Endodermal cell (in vitro differentiated cells): ENCODE data around the gene RETN. TPM values are rescaled to one million over a fixed set of nuclear protein-coding genes. Genes with fewer than 3 reads are reported as not detected.

ENCODE experiments used
- DNase-seq: peaks from one replicate; pipeline ENCODE4 v3.0.0-alpha.2; 2017
- H3K27ac ChIP-seq: 2 replicates; pipeline ENCODE4 v1.5.1; 2013; ENCODE audit warnings: mild to moderate bottlenecking, low read depth, low read length, moderate library complexity
- H3K27me3 ChIP-seq: 2 replicates; pipeline ENCODE4 v1.6.1; 2013; ENCODE audit warnings: mild to moderate bottlenecking, low read length, moderate library complexity; ENCODE audit not compliant: insufficient read depth, control insufficient read depth, poor library complexity, severe bottlenecking
- H3K36me3 ChIP-seq: 2 replicates; pipeline ENCODE4 v1.7.0; 2013; ENCODE audit warnings: mild to moderate bottlenecking, low read length, moderate library complexity; ENCODE audit not compliant: control insufficient read depth, insufficient read depth
- H3K4me1 ChIP-seq: one replicate; pipeline ENCODE4 v1.7.0; 2013; ENCODE audit warnings: low read length; ENCODE audit not compliant: control insufficient read depth, insufficient read depth
- H3K4me3 ChIP-seq: 2 replicates; pipeline ENCODE4 v1.5.1; 2013; ENCODE audit warnings: mild to moderate bottlenecking, low read length, moderate library complexity
- H3K9ac ChIP-seq: 2 replicates; pipeline ENCODE4 v1.6.1; 2013; ENCODE audit warnings: mild to moderate bottlenecking, low read length, moderate library complexity; ENCODE audit not compliant: poor library complexity, severe bottlenecking; ENCODE audit errors: extremely low read depth
- H3K9me3 ChIP-seq: 2 replicates; pipeline ENCODE4 v1.6.1; 2013; ENCODE audit warnings: mild to moderate bottlenecking, low read length, moderate library complexity; ENCODE audit not compliant: control insufficient read depth
- H3K27ac Mint-ChIP-seq: 2 replicates; pipeline ENCODE4 v1.8.0; 2020; ENCODE audit warnings: mixed read lengths
- H3K27me3 Mint-ChIP-seq: 2 replicates; pipeline ENCODE4 v1.8.0; 2021; ENCODE audit warnings: mild to moderate bottlenecking, mixed read lengths; ENCODE audit not compliant: insufficient read depth
- H3K36me3 Mint-ChIP-seq: 2 replicates; pipeline ENCODE4 v1.8.0; 2020; ENCODE audit warnings: low read depth, mixed read lengths
- H3K4me1 Mint-ChIP-seq: 2 replicates; pipeline ENCODE4 v1.8.0; 2020; ENCODE audit warnings: mixed read lengths
- H3K4me3 Mint-ChIP-seq: 2 replicates; pipeline ENCODE4 v1.8.0; 2020; ENCODE audit warnings: mild to moderate bottlenecking, moderate library complexity, mixed read lengths
- H3K9me3 Mint-ChIP-seq: 2 replicates; pipeline ENCODE4 v1.8.0; 2020; ENCODE audit warnings: mild to moderate bottlenecking, mixed read lengths
- CTCF ChIP-seq: fragments of 200-600 bp; sonication (generic); conservative IDR thresholded peaks from 2 replicates; pipeline ENCODE4 v1.5.0; 2021; ENCODE audit warnings: antibody characterized with exemption, mild to moderate bottlenecking
- WGBS, 2 experiments: methylation state at CpG; one replicate each; pipeline versions ENCODE4 v1.1.5 to v1.1.7; 2013; ENCODE audit warnings: missing lambda C conversion rate in 2 of 2, mixed read lengths in 1 of 2; ENCODE audit not compliant: insufficient coverage in 1 of 2, insufficient read length in 1 of 2; 5-methylcytosine and 5-hydroxymethylcytosine counted together
- total RNA-seq, 2 donors: library from RNA; stranded (reverse); fragmentation: NEBNext Ultra II Directional in 1 of 2; extraction: Animal tissue kit (Norgen Biotek cat#: 25700) in 1 of 2; gene quantifications; 2 replicates in 1 of 2; 3 replicates in 1 of 2; pipeline ENCODE4 v1.2.1, GENCODE V29; 2021

RETN gene
- total RNA-seq, 2 donors from 2014 or later = not detected

- Mint-ChIP-seq H3K4me3 (peak within 1 kb of the TSS; percentile 77), H3K9me3 (no peaks in the 10 kb centered on the region), H3K27me3 (peaks cover 30% of the 10 kb centered on the region), H3K36me3 (peaks cover 16% of the 10 kb centered on the region), H3K27ac (peak within 1 kb of the TSS; percentile 84), H3K4me1 (no peaks in the 10 kb centered on the region)
- Histone ChIP-seq H3K9ac (peak within 1 kb of the TSS; percentile 72), H3K4me1 (no peaks in the 10 kb centered on the region), H3K36me3 (peaks cover 10% of the 10 kb centered on the region), H3K4me3 (peak within 1 kb of the TSS; percentile 86), H3K27me3 (peaks cover 23% of the 10 kb centered on the region), H3K9me3 (no peaks in the 10 kb centered on the region), H3K27ac (no peak within 1 kb of the TSS)
- peak; percentile 42 for TF ChIP-seq CTCF
- WGBS, 2 experiments = 11 to 47% methylated on average over 11 to 61 of the region's 61 CpGs
- peak; percentile 96 for DNase-seq
Observed at GRCh38 chr19:7636691-7637373, 32.0 kb upstream of the RETN start, which contains the start of gene STXBP2. Gene STXBP2, plus strand, starts transcription at chr19:7637110. Its CDS starts 40 bp downstream, at chr19:7637150.

- peak overlapping the region; percentile 84 for H3K27ac Mint-ChIP-seq
- H3K4me3 Mint-ChIP-seq = peak overlapping the region; percentile 77
- TF ChIP-seq CTCF = no peak
- Histone ChIP-seq H3K9me3 (no peaks in the 10 kb centered on the region), H3K4me3 (peak overlapping the region; percentile 86), H3K36me3 (peaks cover 10% of the 10 kb centered on the region), H3K27ac (no peak overlapping the region), H3K4me1 (no peaks in the 10 kb centered on the region), H3K9ac (peak overlapping the region; percentile 72), H3K27me3 (peaks cover 23% of the 10 kb centered on the region)
- peaks cover 14% of the 10 kb centered on the region for H3K36me3 Mint-ChIP-seq
- no peaks in the 10 kb centered on the region for H3K9me3 Mint-ChIP-seq
- H3K27me3 Mint-ChIP-seq = peaks cover 30% of the 10 kb centered on the region
- H3K4me1 Mint-ChIP-seq = no peaks in the 10 kb centered on the region
- 46 to 55% methylated on average over 14 to 30 of the region's 30 CpGs for WGBS, 2 experiments
- DNase-seq = no peak
Observed at GRCh38 chr19:7637374-7638256, 31.2 kb upstream of the RETN start.

- Mint-ChIP-seq H3K4me1 (no peaks in the 10 kb centered on the region), H3K27me3 (peaks cover 28% of the 10 kb centered on the region), H3K4me3 (peak overlapping the region; percentile 77), H3K36me3 (peaks cover 22% of the 10 kb centered on the region), H3K27ac (no peak overlapping the region), H3K9me3 (peaks cover 2% of the 10 kb centered on the region)
- no peak overlapping the region for H3K4me3 ChIP-seq
- no peak overlapping the region for H3K9ac ChIP-seq
- no peaks in the 10 kb centered on the region for H3K9me3 ChIP-seq
- TF ChIP-seq CTCF = no peak
- H3K36me3 ChIP-seq = peaks cover 10% of the 10 kb centered on the region
- no peaks in the 10 kb centered on the region for H3K4me1 ChIP-seq
- no peak overlapping the region for H3K27ac ChIP-seq
- DNase-seq = no peak
- 91 to 93% methylated on average over 12 of the region's 12 CpGs for WGBS, 2 experiments
- peaks cover 23% of the 10 kb centered on the region for H3K27me3 ChIP-seq
Observed at GRCh38 chr19:7638802-7639465, 29.9 kb upstream of the RETN start.
